NCI-H2227 treated with DMSO at 0.1 percent for 48 hours (cell line): Measurements from ENCODE around the gene PLPPR2.
"Not testable (repeated sequence)": the region's sequence is repeated elsewhere in the genome, so short reads cannot be mapped to it uniquely, and the experiment has no call there.

Source experiments
- DNase-seq: peaks from one replicate; lab custom pipeline; 2025; lab: John Stamatoyannopoulos, UW

The PLPPR2 gene

GRCh38 chr19:11340099-11340467, 15.1 kb upstream of the PLPPR2 start:
- DNase-seq, result not testable (repeated sequence)

- DNase-seq, result no peak
Measured at GRCh38 chr19:11342429-11342828, 12.8 kb upstream of the PLPPR2 start.

GRCh38 chr19:11345122-11345803, 10.0 kb upstream of the PLPPR2 start:
- DNase-seq, result no peak

GRCh38 chr19:11346104-11346940, 8.9 kb upstream of the PLPPR2 start, which contains the start of the genes CCDC159 and TMEM205:
Gene CCDC159, plus strand, starts transcription at chr19:11346519. Its CDS starts 88 bp downstream, at chr19:11346607.
Gene TMEM205, minus strand, starts transcription at chr19:11346268. Its CDS starts 649 bp downstream, at chr19:11345619.
- peak; percentile 94 for DNase-seq

GRCh38 chr19:11347546-11348039, 7.6 kb upstream of the PLPPR2 start:
- DNase-seq, result no peak

GRCh38 chr19:11349171-11349570, 6.1 kb upstream of the PLPPR2 start:
- no peak for DNase-seq

- not testable (repeated sequence) for DNase-seq
Measured at GRCh38 chr19:11354102-11354501, 1.1 kb upstream of the PLPPR2 start.

GRCh38 chr19:11356074-11356397, 804 bp downstream of the PLPPR2 start:
- no peak for DNase-seq

GRCh38 chr19:11356676-11357550, 1.7 kb downstream of the PLPPR2 start:
- DNase-seq, result no peak

- DNase-seq, result no peak
Measured at GRCh38 chr19:11359421-11359820, 4.2 kb downstream of the PLPPR2 start.

GRCh38 chr19:11361037-11361770, 6.0 kb downstream of the PLPPR2 start:
- no peak for DNase-seq

GRCh38 chr19:11361771-11362731, 6.8 kb downstream of the PLPPR2 start:
- DNase-seq, result no peak

GRCh38 chr19:11363881-11364280, 8.6 kb downstream of the PLPPR2 start:
- DNase-seq, result no peak

- DNase-seq, result no peak
Measured at GRCh38 chr19:11364296-11364904, 9.2 kb downstream of the PLPPR2 start.

GRCh38 chr19:11364935-11365334, 9.7 kb downstream of the PLPPR2 start:
- no peak for DNase-seq

GRCh38 chr19:11365557-11366117, 10.4 kb downstream of the PLPPR2 start:
- DNase-seq, result no peak

- DNase-seq, result no peak
Measured at GRCh38 chr19:11367528-11367927, 12.3 kb downstream of the PLPPR2 start.

- DNase-seq, result no peak
Measured at GRCh38 chr19:11370744-11371143, 15.5 kb downstream of the PLPPR2 start.

- DNase-seq, result peak; percentile 56
Measured at GRCh38 chr19:11373166-11373884, 18.1 kb downstream of the PLPPR2 start.
